Measurements from ENCODE around the gene NKAIN2. TPM values are rescaled to one million over a fixed set of nuclear protein-coding genes. Genes with fewer than 3 reads are reported as not detected.

The NKAIN2 gene
- total and polyA plus RNA-seq, 12 donors: 0.07 to 3.0 (median 0.28) TPM; not detected in 1

DNA sequence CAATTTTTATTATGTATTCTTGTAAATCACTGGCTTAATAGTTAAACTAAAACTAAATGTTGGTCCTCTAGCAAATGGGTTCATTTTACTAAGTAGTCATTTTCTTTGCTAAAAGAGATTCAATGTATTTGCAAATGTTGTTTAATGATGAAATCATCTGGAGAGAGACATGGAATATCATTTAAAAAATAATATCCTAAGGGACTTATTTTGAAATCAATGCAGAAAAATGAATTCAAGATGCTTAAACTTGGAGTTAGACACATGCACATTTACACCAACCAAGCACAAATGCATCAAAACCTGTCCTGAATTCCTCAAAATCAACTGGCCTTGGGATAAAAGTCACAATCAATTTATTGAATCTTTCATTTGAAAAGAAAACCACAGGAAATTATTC, 993.6 kb downstream of the NKAIN2 start:
- no peaks in the 10 kb centered on the region for H3K36me3 ChIP-seq
- H3K4me3 ChIP-seq: no peak overlapping the region
- DNase-seq: no peak
- H3K9me3 ChIP-seq: no peaks in the 10 kb centered on the region
- ATAC-seq: no peak
- no peaks in the 10 kb centered on the region for H3K4me1 ChIP-seq
- H3K27ac ChIP-seq: no peak overlapping the region
- intact Hi-C loops (cut with DNase I): loop anchor here in 7 of 10 donors (5.0 to 10.0 kb wide), 4 partner anchors 992 to 1392 kb away; partner anchors contain the start of gene NKAIN2 (in 7 of the 7)
- TF ChIP-seq, protein P1, sequence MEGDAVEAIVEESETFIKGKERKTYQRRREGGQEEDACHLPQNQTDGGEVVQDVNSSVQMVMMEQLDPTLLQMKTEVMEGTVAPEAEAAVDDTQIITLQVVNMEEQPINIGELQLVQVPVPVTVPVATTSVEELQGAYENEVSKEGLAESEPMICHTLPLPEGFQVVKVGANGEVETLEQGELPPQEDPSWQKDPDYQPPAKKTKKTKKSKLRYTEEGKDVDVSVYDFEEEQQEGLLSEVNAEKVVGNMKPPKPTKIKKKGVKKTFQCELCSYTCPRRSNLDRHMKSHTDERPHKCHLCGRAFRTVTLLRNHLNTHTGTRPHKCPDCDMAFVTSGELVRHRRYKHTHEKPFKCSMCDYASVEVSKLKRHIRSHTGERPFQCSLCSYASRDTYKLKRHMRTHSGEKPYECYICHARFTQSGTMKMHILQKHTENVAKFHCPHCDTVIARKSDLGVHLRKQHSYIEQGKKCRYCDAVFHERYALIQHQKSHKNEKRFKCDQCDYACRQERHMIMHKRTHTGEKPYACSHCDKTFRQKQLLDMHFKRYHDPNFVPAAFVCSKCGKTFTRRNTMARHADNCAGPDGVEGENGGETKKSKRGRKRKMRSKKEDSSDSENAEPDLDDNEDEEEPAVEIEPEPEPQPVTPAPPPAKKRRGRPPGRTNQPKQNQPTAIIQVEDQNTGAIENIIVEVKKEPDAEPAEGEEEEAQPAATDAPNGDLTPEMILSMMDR (IDR thresholded peaks at IDR 0.05): no peak
- peaks cover 0 to 4% (median 0%) of the 10 kb centered on the region in 7 donors for H3K27me3 ChIP-seq

DNA sequence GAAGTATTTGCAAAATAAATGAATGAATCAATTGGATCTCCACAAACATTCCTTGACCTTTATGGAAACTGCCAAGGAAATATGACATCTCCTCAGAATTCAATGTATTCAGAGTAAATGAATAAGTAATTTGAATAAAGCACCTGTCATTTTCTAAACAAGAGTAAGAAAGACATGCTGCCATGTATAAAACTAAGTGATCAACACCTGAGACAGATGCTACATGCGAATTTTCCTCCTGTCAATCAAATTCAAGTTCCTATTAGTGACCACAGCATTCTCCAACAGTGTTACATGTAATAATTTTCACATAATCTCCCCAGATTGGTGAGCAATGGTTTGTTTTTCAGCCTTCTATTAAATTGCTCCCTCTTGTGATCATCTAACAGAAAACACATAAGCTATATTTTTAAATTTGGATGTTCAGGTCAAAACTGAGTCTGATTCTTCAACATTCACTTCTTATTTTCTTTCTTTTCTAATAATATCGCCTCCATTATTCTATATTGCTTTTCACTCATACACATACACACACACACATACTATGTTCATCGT, 995.4 kb downstream of the NKAIN2 start:
- Histone ChIP-seq H3K27ac (no peak overlapping the region), H3K9me3 (no peaks in the 10 kb centered on the region), H3K4me1 (no peaks in the 10 kb centered on the region), H3K36me3 (no peaks in the 10 kb centered on the region), H3K4me3 (no peak overlapping the region), H3K27me3 (peaks cover 0 to 4% (median 0%) of the 10 kb centered on the region in 7 donors)
- 81% methylated on average over 3 of the region's 3 CpGs for WGBS, 2 donors
- intact Hi-C loops (cut with DNase I): loop anchor here in 7 of 10 donors (5.0 to 10.0 kb wide), 4 partner anchors 994 to 1394 kb away; partner anchors contain the start of gene NKAIN2 (in 7 of the 7)
- DNase-seq (no peak), ATAC-seq (no peak)
- TF ChIP-seq, protein P1 (IDR thresholded peaks at IDR 0.05): no peak

DNA sequence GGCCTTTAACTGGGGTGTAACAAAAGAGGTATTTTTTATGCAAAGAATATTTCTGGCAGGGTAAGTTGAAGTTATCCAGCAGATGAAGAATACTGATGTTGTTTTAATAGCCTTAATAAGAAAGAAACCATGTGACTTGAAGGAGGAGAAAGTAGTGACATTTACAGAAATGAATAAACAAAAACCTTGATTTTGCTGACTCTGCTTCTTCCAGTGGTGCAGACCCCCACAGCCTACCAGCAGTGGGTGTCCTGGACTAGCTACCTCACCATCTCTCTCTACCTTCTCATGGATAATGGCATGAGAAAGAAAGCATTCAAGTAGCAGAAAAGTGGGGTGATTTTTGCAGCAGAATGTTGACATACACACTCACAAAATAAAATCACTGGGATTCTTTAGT, 996.0 kb downstream of the NKAIN2 start:
- TF ChIP-seq, protein P1 (IDR thresholded peaks at IDR 0.05): no peak
- H3K9me3 ChIP-seq: no peaks in the 10 kb centered on the region
- DNase-seq (no peak), ATAC-seq (no peak)
- peaks cover 0 to 4% (median 0%) of the 10 kb centered on the region in 7 donors for H3K27me3 ChIP-seq
- no peaks in the 10 kb centered on the region for H3K4me1 ChIP-seq
- H3K36me3 ChIP-seq: no peaks in the 10 kb centered on the region
- no peak overlapping the region for H3K4me3 ChIP-seq
- intact Hi-C loops (cut with DNase I): loop anchor here in 7 of 10 donors (5.0 to 10.0 kb wide), 4 partner anchors 995 to 1395 kb away; partner anchors contain the start of gene NKAIN2 (in 7 of the 7)
- H3K27ac ChIP-seq: no peak overlapping the region

DNA sequence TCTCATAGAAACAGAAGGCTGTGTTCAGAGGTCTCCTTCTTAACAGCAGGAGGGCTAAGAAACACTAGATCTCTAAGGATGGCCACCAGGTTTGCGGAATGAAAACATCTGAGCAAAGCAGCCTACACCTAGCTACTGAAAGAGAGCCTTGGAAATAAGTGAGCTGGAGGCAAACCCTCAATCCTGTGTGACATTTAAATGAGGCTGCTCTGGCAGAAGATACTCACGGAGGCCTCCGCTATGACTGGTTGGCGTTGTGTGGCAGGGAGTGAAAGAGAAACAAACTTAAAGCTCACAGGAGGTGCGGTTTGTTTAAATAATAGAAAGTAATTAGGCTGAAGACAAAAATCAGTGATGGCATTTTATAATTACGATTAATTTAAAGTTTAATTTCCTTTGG, 996.6 kb downstream of the NKAIN2 start:
- DNase-seq: no peak
- ATAC-seq: no peak
- intact Hi-C loops (cut with DNase I): no loop called here
- 90 to 94% methylated on average over 6 of the region's 6 CpGs for WGBS, 2 donors
- TF ChIP-seq, protein P1 (IDR thresholded peaks at IDR 0.05): no peak
- Histone ChIP-seq H3K9me3 (no peaks in the 10 kb centered on the region), H3K36me3 (no peaks in the 10 kb centered on the region), H3K4me1 (no peaks in the 10 kb centered on the region), H3K27ac (no peak overlapping the region), H3K27me3 (peaks cover 0 to 4% (median 0%) of the 10 kb centered on the region in 7 donors), H3K4me3 (no peak overlapping the region)

Data from heart right ventricle (tissue), 16 donors.